Fibroblast of lung (primary cell): Measurements from ENCODE around the gene IL2RA. TPM values are rescaled to one million over a fixed set of nuclear protein-coding genes. Genes with fewer than 3 reads are reported as not detected.
"Not testable (repeated sequence)": the region's sequence is repeated elsewhere in the genome, so short reads cannot be mapped to it uniquely, and the experiment has no call there.

Experiments
- DNase-seq, 2 donors: peaks; one replicate each; pipeline versions ENCODE4 v3.0.0 to v3.0.0-alpha.2; 2010; ENCODE audit warnings: low read depth in 2 of 2
- H2AFZ ChIP-seq: 2 replicates; pipeline ENCODE4 v1.5.1; 2012; ENCODE audit warnings: low read length, control low read depth, inconsistent platforms
- H3K27ac ChIP-seq: 2 replicates; pipeline ENCODE4 v1.5.1; 2011; ENCODE audit warnings: low read length, control low read depth; ENCODE audit not compliant: insufficient read depth
- H3K27me3 ChIP-seq: 2 replicates; pipeline ENCODE4 v1.5.1; 2011; ENCODE audit warnings: mild to moderate bottlenecking, low read length; ENCODE audit not compliant: control insufficient read depth, insufficient read depth
- H3K36me3 ChIP-seq: 2 replicates; pipeline ENCODE4 v1.5.1; 2011; ENCODE audit warnings: low read length; ENCODE audit not compliant: control insufficient read depth, insufficient read depth
- H3K4me1 ChIP-seq: 2 replicates; pipeline ENCODE4 v1.5.1; 2011; ENCODE audit warnings: low read length; ENCODE audit not compliant: control insufficient read depth, insufficient read depth; ENCODE audit errors: extremely low read depth
- H3K4me2 ChIP-seq: 2 replicates; pipeline ENCODE4 v1.5.1; 2011; ENCODE audit warnings: low read length, control low read depth; ENCODE audit not compliant: insufficient read depth; ENCODE audit errors: extremely low read depth
- H3K4me3 ChIP-seq, 4 experiments: fragments of 200-600 bp in 1 of 4; sonication (generic) in 1 of 4; replicated peaks in 1 of 4; 2 replicates each; pipeline ENCODE4 v1.5.1; 2011 to 2016; ENCODE audit warnings: low read length in 4 of 4, low read depth in 3 of 4, mild to moderate bottlenecking in 3 of 4, control low read depth in 2 of 4, inconsistent platforms in 1 of 4, mixed read lengths in 1 of 4; ENCODE audit not compliant: insufficient read depth in 1 of 4; ENCODE audit errors: control extremely low read depth in 1 of 4
- H3K79me2 ChIP-seq: 2 replicates; pipeline ENCODE4 v1.5.1; 2012; ENCODE audit warnings: mild to moderate bottlenecking, low read length, inconsistent platforms; ENCODE audit not compliant: control insufficient read depth, insufficient read depth
- H3K9ac ChIP-seq: 2 replicates; pipeline ENCODE4 v1.5.1; 2011; ENCODE audit warnings: mild to moderate bottlenecking, low read length, control low read depth; ENCODE audit not compliant: insufficient read depth
- H3K9me3 ChIP-seq: 2 replicates; pipeline ENCODE4 v1.5.1; 2012; ENCODE audit warnings: low read depth, low read length; ENCODE audit not compliant: control insufficient read depth, insufficient read depth
- H4K20me1 ChIP-seq: 2 replicates; pipeline ENCODE4 v1.5.1; 2011; ENCODE audit warnings: low read length; ENCODE audit not compliant: control insufficient read depth, insufficient read depth; ENCODE audit errors: extremely low read depth
- EZH2 ChIP-seq: IDR thresholded peaks from 2 replicates; pipeline ENCODE4 v1.5.1; 2012; ENCODE audit warnings: low read length, control low read depth, mild to moderate bottlenecking; ENCODE audit errors: missing control alignments
- polyA plus RNA-seq, 2 donors: library from polyadenylated mRNA; depleted of rRNA in 1 of 2; stranded (reverse) in 1 of 2; unstranded in 1 of 2; fragments of >200 nt; gene quantifications; 2 replicates each; pipeline ENCODE4 v1.2.1, GENCODE V29; 2011 to 2012; ENCODE audit warnings: missing spikeins in 1 of 2
- total RNA-seq: library from RNA; depleted of rRNA; stranded (reverse); fragments of >200 nt; gene quantifications from 2 replicates; pipeline ENCODE4 v1.2.1, GENCODE V29; 2014
- TF ChIP-seq, protein P1 (sequence below), 2 donors: IDR thresholded peaks in 1 of 2; conservative IDR thresholded peaks in 1 of 2; 1 replicate in 1 of 2; 2 replicates in 1 of 2; pipeline ENCODE4 v1.5.1; 2011 to 2012; ENCODE audit warnings: low read length in 2 of 2, control low read depth in 1 of 2, inconsistent platforms in 1 of 2, low read depth in 1 of 2, mild to moderate bottlenecking in 1 of 2

Gene IL2RA
- total and polyA plus RNA-seq, 2 donors (not counting 1 experiment from before 2014, with no cell fraction given): not detected

- no peak overlapping the region for H3K4me2 ChIP-seq
- no peaks in the 10 kb centered on the region for H4K20me1 ChIP-seq
- H2AFZ ChIP-seq: no peak overlapping the region
- peaks cover 2% of the 10 kb centered on the region for H3K36me3 ChIP-seq
- no peak overlapping the region for H3K27ac ChIP-seq
- H3K4me3 ChIP-seq: no peak overlapping the region
- DNase-seq: peak; percentile 36 to 68
- no peak for TF ChIP-seq EZH2
- TF ChIP-seq, protein P1, sequence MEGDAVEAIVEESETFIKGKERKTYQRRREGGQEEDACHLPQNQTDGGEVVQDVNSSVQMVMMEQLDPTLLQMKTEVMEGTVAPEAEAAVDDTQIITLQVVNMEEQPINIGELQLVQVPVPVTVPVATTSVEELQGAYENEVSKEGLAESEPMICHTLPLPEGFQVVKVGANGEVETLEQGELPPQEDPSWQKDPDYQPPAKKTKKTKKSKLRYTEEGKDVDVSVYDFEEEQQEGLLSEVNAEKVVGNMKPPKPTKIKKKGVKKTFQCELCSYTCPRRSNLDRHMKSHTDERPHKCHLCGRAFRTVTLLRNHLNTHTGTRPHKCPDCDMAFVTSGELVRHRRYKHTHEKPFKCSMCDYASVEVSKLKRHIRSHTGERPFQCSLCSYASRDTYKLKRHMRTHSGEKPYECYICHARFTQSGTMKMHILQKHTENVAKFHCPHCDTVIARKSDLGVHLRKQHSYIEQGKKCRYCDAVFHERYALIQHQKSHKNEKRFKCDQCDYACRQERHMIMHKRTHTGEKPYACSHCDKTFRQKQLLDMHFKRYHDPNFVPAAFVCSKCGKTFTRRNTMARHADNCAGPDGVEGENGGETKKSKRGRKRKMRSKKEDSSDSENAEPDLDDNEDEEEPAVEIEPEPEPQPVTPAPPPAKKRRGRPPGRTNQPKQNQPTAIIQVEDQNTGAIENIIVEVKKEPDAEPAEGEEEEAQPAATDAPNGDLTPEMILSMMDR (conservative IDR thresholded peaks at IDR 0.05 in 1 of 2, IDR thresholded peaks at IDR 0.05 in 1 of 2; ENCODE audit: low read depth in 1 of 2, low read length in 2 of 2): peak; percentile 53 to 62
- H3K27me3 ChIP-seq: no peaks in the 10 kb centered on the region
- H3K79me2 ChIP-seq: peaks cover 4% of the 10 kb centered on the region
- no peak overlapping the region for H3K9ac ChIP-seq
- no peaks in the 10 kb centered on the region for H3K9me3 ChIP-seq
- H3K4me1 ChIP-seq: no peaks in the 10 kb centered on the region
Observed at GRCh38 chr10:6108631-6109443, 46.7 kb upstream of the IL2RA start.

GRCh38 chr10:6108072-6108471 is 45.9 kb upstream of the IL2RA start:
- no peak overlapping the region for H2AFZ ChIP-seq
- no peak overlapping the region for H3K4me2 ChIP-seq
- H3K27ac ChIP-seq: no peak overlapping the region
- H3K4me1 ChIP-seq: no peaks in the 10 kb centered on the region
- H3K27me3 ChIP-seq: no peaks in the 10 kb centered on the region
- H3K79me2 ChIP-seq: peaks cover 7% of the 10 kb centered on the region
- H3K4me3 ChIP-seq: no peak overlapping the region
- no peaks in the 10 kb centered on the region for H4K20me1 ChIP-seq
- H3K9ac ChIP-seq: no peak overlapping the region
- H3K9me3 ChIP-seq: no peaks in the 10 kb centered on the region
- TF ChIP-seq, protein P1 (conservative IDR thresholded peaks at IDR 0.05 in 1 of 2, IDR thresholded peaks at IDR 0.05 in 1 of 2; ENCODE audit: low read depth in 1 of 2, low read length in 2 of 2): no peak
- TF ChIP-seq EZH2: no peak
- no peak for DNase-seq
- peaks cover 2% of the 10 kb centered on the region for H3K36me3 ChIP-seq

- not testable (repeated sequence) for H3K9me3 ChIP-seq, H3K27me3 ChIP-seq, DNase-seq, H3K4me1 ChIP-seq, H3K27ac ChIP-seq, H3K4me2 ChIP-seq, H3K36me3 ChIP-seq, H2AFZ ChIP-seq, H3K4me3 ChIP-seq, H4K20me1 ChIP-seq, H3K9ac ChIP-seq, H3K79me2 ChIP-seq
Observed at GRCh38 chr10:6107616-6108015, 45.4 kb upstream of the IL2RA start.
